K562 (cell line): Measurements from ENCODE around the gene FAM107B. TPM values are rescaled to one million over a fixed set of nuclear protein-coding genes. Genes with fewer than 3 reads are reported as not detected.

ENCODE experiments used
- ATAC-seq: fragments of 200-7000 bp; cut with Tn5 transposase; 3 replicates; pipeline ENCODE4 v1.9.1; 2020; ENCODE audit warnings: moderate library complexity
- BruUV-seq: library from RNA; stranded (reverse); fragments of 400-500 nt; replicated peaks from 2 replicates; lab custom pipeline; 2021; lab: Mats Ljungman, UMichigan
- CTCF ChIA-PET: fragments of 300-600 bp; formaldehyde crosslinking; extraction: SDS; loops from one replicate; lab custom pipeline; 2021; ENCODE audit warnings: low intra/inter-chr PET ratio; lab: Yijun Ruan, JAX
- POLR2A ChIA-PET: fragments of 300-600, 350-650 bp; sonication (Branson Sonifier 250); formaldehyde crosslinking; extraction: SDS; loops from one replicate; lab custom pipeline; 2021; ENCODE audit warnings: antibody characterized with exemption, inconsistent platforms; lab: Yijun Ruan, JAX
- DNase-seq, 4 experiments: peaks; one replicate each; pipeline versions ENCODE4 v3.0.0 to v3.0.0-alpha.2; 2011 to 2018; ENCODE audit warnings: low spot score in 3 of 4, mixed read lengths in 3 of 4; ENCODE audit errors: extremely low read depth in 1 of 4
- FAIRE-seq: peaks from 2 replicates; lab custom pipeline; 2011; peaks lifted over from hg19 to GRCh38; lab: Jason Lieb, UNC
- H2AFZ ChIP-seq: 2 replicates; pipeline ENCODE4 v1.6.0; 2011; ENCODE audit warnings: low read depth, low read length, control low read depth, inconsistent platforms
- H3K27ac ChIP-seq: fragments of 200-600 bp; 3 replicates; pipeline ENCODE4 v1.8.0; 2011; ENCODE audit warnings: low read depth, mild to moderate bottlenecking, control low read depth, inconsistent platforms, low read length, moderate library complexity, mixed read lengths; ENCODE audit errors: extremely low read depth
- H3K27me3 ChIP-seq, 2 experiments: fragments of 300-600 bp in 1 of 2; 2 replicates in 1 of 2; 3 replicates in 1 of 2; pipeline versions ENCODE4 v1.6.0 to v1.8.0; 2011; ENCODE audit warnings: inconsistent platforms in 2 of 2, low read length in 2 of 2, mild to moderate bottlenecking in 1 of 2, mixed read lengths in 1 of 2, moderate library complexity in 1 of 2; ENCODE audit not compliant: control insufficient read depth in 2 of 2, insufficient read depth in 2 of 2
- H3K36me3 ChIP-seq: fragments of 300-600 bp; 3 replicates; pipeline ENCODE4 v1.8.0; 2011; ENCODE audit warnings: mild to moderate bottlenecking, low read length, inconsistent platforms; ENCODE audit not compliant: control insufficient read depth, insufficient read depth
- H3K4me1 ChIP-seq, 2 experiments: fragments of 200-600 bp in 1 of 2; replicated peaks in 1 of 2; 2 replicates in 1 of 2; 3 replicates in 1 of 2; pipeline versions ENCODE4 v1.5.1 to v1.8.0; 2011; ENCODE audit warnings: inconsistent platforms in 2 of 2, low read length in 2 of 2, mild to moderate bottlenecking in 1 of 2, mixed read lengths in 1 of 2, moderate library complexity in 1 of 2; ENCODE audit not compliant: control insufficient read depth in 2 of 2, insufficient read depth in 2 of 2
- H3K4me2 ChIP-seq: 2 replicates; pipeline ENCODE4 v1.6.1; 2011; ENCODE audit warnings: low read length, control low read depth, inconsistent platforms, mixed read lengths; ENCODE audit not compliant: insufficient read depth
- H3K4me3 ChIP-seq: fragments of 200-600 bp; sonication (generic), shearing (Covaris generic); 2 replicates; pipeline ENCODE4 v1.5.1; 2016; ENCODE audit warnings: control low read depth, inconsistent platforms
- H3K79me2 ChIP-seq: fragments of 200-600 bp; 3 replicates; pipeline ENCODE4 v1.8.0; 2011; ENCODE audit warnings: low read length, inconsistent platforms; ENCODE audit not compliant: control insufficient read depth, insufficient read depth
- H3K9ac ChIP-seq, 2 experiments: 2 replicates each; pipeline versions ENCODE4 v1.6.0 to v1.6.1; 2011; ENCODE audit warnings: low read depth in 2 of 2, low read length in 2 of 2, control low read depth in 1 of 2, inconsistent platforms in 1 of 2, mild to moderate bottlenecking in 1 of 2, mixed read lengths in 1 of 2; ENCODE audit not compliant: insufficient read depth in 1 of 2
- H3K9me1 ChIP-seq: one replicate; pipeline ENCODE4 v1.6.0; 2011; ENCODE audit warnings: inconsistent platforms, mild to moderate bottlenecking, low read length, moderate library complexity; ENCODE audit not compliant: control insufficient read depth, insufficient read depth
- H3K9me3 ChIP-seq: replicated peaks from 2 replicates; pipeline ENCODE4 v1.5.1; 2011; ENCODE audit warnings: low read depth, low read length, inconsistent platforms; ENCODE audit not compliant: control insufficient read depth, insufficient read depth
- H4K20me1 ChIP-seq: replicated peaks from 2 replicates; pipeline ENCODE4 v1.6.1; 2011; ENCODE audit warnings: low read length, inconsistent platforms, mixed read lengths; ENCODE audit not compliant: control insufficient read depth, insufficient read depth
- MAFG ChIP-seq: fragments of 450-650 bp; conservative IDR thresholded peaks from 2 replicates; pipeline ENCODE4 v1.6.1; 2016; ENCODE audit warnings: missing genetic modification characterization, missing compliant biosample characterization
- POLR2H ChIP-seq: IDR thresholded peaks from 2 replicates; pipeline ENCODE4 v1.6.1; 2016; ENCODE audit warnings: missing genetic modification characterization, low read depth, mild to moderate bottlenecking, control low read depth, missing compliant biosample characterization, moderate library complexity
- ZNF239 ChIP-seq: fragments of 250-450 bp; sonication (Bioruptor Pico); IDR thresholded peaks from 2 replicates; pipeline ENCODE4 v1.4.0; 2020; ENCODE audit warnings: mild to moderate bottlenecking
- ZNF354B ChIP-seq: fragments of 250-450 bp; sonication (Bioruptor Pico); IDR thresholded peaks from 2 replicates; pipeline ENCODE4 v1.4.0; 2020
- ZNF699 ChIP-seq: fragments of 250-450 bp; sonication (Bioruptor Pico); IDR thresholded peaks from 2 replicates; pipeline ENCODE4 v1.8.0; 2021; ENCODE audit warnings: mild to moderate bottlenecking, moderate library complexity; ENCODE audit not compliant: insufficient replicate concordance
- WGBS: fragments of 100-300 bp; shearing (Covaris generic); methylation state at CpG from one replicate; pipeline ENCODE4 v1.1.6; 2016; ENCODE audit warnings: low coverage, mixed read lengths; ENCODE audit not compliant: insufficient coverage; ENCODE audit errors: missing lambda C conversion rate; 5-methylcytosine and 5-hydroxymethylcytosine counted together
- in situ Hi-C: fragments of 300-500 bp; cut with MboI; formaldehyde crosslinking; loops from 4 replicates; pipeline ENCODE4 v1.15.0; 2018; ENCODE audit warnings: inconsistent platforms, mixed read lengths
- intact Hi-C: fragments of 100-400 bp; cut with micrococcal nuclease; formaldehyde crosslinking; loops from 2 replicates; pipeline ENCODE4 v1.14.2; 2022
- polyA plus RNA-seq, 8 experiments: library from polyadenylated mRNA; depleted of rRNA in 4 of 8; stranded (reverse) in 5 of 8; unstranded in 3 of 8; fragments of >200 nt; fragmentation: Nextera tagmentation in 2 of 8; fragmentation: Illumina TruSeq in 1 of 8; extraction: Ambion mirVana in 2 of 8; extraction: Trizol in 1 of 8; gene quantifications; 2 replicates each; pipeline versions ENCODE4 v1.2.1 to v1.2.3, GENCODE V29; 2011 to 2014; ENCODE audit warnings: inconsistent platforms in 1 of 8, missing spikeins in 1 of 8
- total RNA-seq, 7 experiments: library from RNA; depleted of rRNA in 6 of 7; stranded (reverse); fragments of >200 nt in 6 of 7; fragmentation: Illumina TruSeq in 2 of 7; extraction: Trizol in 2 of 7; gene quantifications; 2 replicates each; pipeline versions ENCODE4 v1.2.1 to v1.2.3, GENCODE V29; 2011 to 2021; ENCODE audit warnings: low replicate concordance in 1 of 7
- TF ChIP-seq, protein P1 (sequence below): fragments of 450-650 bp; formaldehyde crosslinking; IDR thresholded peaks from 2 replicates; pipeline ENCODE4 v1.4.0; 2020; ENCODE audit warnings: mild to moderate bottlenecking, moderate library complexity

The FAM107B gene
- total and polyA plus RNA-seq, 9 of the 15 experiments (the other 6 are each of a cell fraction or from before 2014, with no cell fraction given), result 0.40 to 2.8 (median 1.4) TPM

DNA sequence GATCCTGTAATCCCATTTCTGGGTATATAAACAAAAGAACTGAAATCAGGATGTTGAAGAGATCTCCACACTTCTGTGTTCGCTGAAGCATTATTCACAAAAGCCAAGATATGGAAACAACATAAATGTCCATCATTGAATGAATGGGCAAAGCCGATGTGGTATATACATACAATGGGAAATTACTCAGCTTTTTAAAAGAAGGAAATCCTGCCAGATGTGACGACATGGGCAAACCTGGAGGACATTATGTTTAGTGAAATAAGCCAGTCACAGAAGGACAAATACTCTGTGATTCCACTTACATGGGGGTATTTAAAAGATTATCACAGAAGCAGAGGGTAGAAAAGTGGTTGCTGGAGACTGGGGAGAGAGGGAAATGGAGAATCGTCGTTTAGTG is 23.9 kb upstream of the FAM107B start:
- Histone ChIP-seq H3K9ac (no peak overlapping the region), H4K20me1 (no peaks in the 10 kb centered on the region; the same call in 1 of the 2 replicates), H3K27ac (no peak overlapping the region), H3K9me3 (no peaks in the 10 kb centered on the region), H3K27me3 (peaks cover 0 to 8% of the 10 kb centered on the region in 2 experiments; a peak in 4 of 5 replicates), H3K79me2 (no peaks in the 10 kb centered on the region), H2AFZ (no peak overlapping the region), H3K36me3 (no peaks in the 10 kb centered on the region), H3K4me2 (no peak overlapping the region), H3K4me1 (no peaks in the 10 kb centered on the region), H3K4me3 (no peak overlapping the region), H3K9me1 (no peaks in the 10 kb centered on the region)
- BruUV-seq, result no TSS peak
- DNase-seq (no peak), ATAC-seq (no peak), FAIRE-seq (no peak)
- 0% methylated on average over 5 of the region's 5 CpGs for WGBS
- CTCF ChIA-PET, result no interaction called here
- no peak for TF ChIP-seq ZNF354B (CRISPR knock-in tag)
- no peak for TF ChIP-seq ZNF239 (CRISPR knock-in tag)
- TF ChIP-seq MAFG (tag), result no peak
- TF ChIP-seq POLR2H (tag), result no peak
- TF ChIP-seq, protein P1, sequence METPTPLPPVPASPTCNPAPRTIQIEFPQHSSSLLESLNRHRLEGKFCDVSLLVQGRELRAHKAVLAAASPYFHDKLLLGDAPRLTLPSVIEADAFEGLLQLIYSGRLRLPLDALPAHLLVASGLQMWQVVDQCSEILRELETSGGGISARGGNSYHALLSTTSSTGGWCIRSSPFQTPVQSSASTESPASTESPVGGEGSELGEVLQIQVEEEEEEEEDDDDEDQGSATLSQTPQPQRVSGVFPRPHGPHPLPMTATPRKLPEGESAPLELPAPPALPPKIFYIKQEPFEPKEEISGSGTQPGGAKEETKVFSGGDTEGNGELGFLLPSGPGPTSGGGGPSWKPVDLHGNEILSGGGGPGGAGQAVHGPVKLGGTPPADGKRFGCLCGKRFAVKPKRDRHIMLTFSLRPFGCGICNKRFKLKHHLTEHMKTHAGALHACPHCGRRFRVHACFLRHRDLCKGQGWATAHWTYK (CRISPR knock-in tag), result no peak
- no peak for TF ChIP-seq ZNF699
- intact Hi-C loops (no loop called here), in situ Hi-C loops (no loop called here)
- POLR2A ChIA-PET, result no interaction called here
